ENCODE results near the gene SERPINA5.
"Not testable (repeated sequence)": the region's sequence is repeated elsewhere in the genome, so short reads cannot be mapped to it uniquely, and the experiment has no call there.

Gene SERPINA5

DNA sequence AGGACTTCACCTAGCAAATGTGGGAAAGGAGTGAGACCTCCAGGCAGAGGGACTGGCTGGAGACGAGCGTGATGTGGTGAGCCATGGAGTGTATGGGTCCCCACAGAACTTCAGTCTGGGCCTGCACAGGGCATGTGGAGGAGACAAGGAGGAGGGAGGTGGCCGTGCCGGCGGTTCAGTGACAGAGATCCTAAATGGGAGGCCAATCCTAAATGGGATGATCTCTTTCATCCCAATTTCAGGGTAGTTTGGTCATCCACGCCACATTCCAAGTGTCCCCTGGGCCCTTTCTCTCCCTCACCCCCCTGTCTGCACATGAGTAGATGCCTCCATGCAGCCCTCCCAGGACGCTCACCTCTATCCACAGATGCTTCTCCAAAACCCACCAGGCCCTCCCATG lies 13.2 kb downstream of the SERPINA5 start:
- Mint-ChIP-seq H3K27ac (no peak overlapping the region), H3K9me3 (no peaks in the 10 kb centered on the region), H3K36me3 (ENCODE audit: low read depth) (no peaks in the 10 kb centered on the region), H3K27me3 (peaks cover under 1% of the 10 kb centered on the region), H3K4me1 (ENCODE audit: low read depth) (no peaks in the 10 kb centered on the region), H3K4me3 (no peak overlapping the region)
- intact Hi-C loops (cut with micrococcal nuclease): no loop called here

DNA sequence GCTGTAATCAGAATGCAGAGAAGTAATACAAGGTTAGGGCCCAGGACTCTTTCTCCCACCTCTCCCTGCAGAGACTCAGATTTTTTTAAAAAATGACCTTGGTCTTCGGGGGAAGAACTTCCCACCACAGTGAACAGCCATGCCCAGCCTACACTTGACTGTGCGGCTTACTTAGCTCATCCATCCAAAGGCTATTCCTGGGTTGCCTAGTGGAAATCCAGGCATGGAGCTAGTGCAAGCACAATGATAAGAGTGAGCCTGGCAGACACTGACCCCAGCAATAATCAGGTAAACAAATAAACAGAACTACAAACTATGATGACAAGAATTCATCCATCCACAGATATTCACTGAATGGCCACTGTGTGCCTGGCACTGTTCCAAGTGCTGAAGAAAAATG lies 14.7 kb downstream of the SERPINA5 start:
- Mint-ChIP-seq H3K27me3 (peaks cover 2% of the 10 kb centered on the region), H3K4me3 (no peak overlapping the region), H3K4me1 (ENCODE audit: low read depth) (no peaks in the 10 kb centered on the region), H3K27ac (no peak overlapping the region), H3K9me3 (no peaks in the 10 kb centered on the region), H3K36me3 (ENCODE audit: low read depth) (no peaks in the 10 kb centered on the region)
- intact Hi-C loops (cut with micrococcal nuclease): no loop called here

DNA sequence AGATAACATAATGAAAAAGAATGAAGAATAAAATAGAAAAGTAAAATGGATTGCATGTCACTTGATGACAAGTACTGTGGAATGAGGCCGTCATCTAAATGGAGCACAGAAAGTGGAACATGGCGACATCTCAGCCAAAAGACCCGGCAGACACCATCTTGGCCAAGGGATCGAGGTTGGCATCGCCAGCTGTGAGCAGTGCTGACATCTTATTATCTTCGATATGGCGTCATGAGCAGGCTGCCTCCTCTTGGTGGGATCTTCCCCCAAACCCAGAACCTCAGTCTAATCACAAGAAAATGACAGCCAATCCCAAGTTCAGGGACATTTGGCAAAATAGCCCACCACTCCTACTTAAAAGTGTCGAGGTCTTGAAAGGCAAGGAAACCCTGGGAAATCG lies 15.1 kb downstream of the SERPINA5 start:
- Mint-ChIP-seq H3K9me3 (no peaks in the 10 kb centered on the region), H3K27me3 (peaks cover 4% of the 10 kb centered on the region), H3K36me3 (ENCODE audit: low read depth) (no peaks in the 10 kb centered on the region), H3K4me3 (no peak overlapping the region), H3K27ac (no peak overlapping the region), H3K4me1 (ENCODE audit: low read depth) (no peaks in the 10 kb centered on the region)
- intact Hi-C loops (cut with micrococcal nuclease): no loop called here

DNA sequence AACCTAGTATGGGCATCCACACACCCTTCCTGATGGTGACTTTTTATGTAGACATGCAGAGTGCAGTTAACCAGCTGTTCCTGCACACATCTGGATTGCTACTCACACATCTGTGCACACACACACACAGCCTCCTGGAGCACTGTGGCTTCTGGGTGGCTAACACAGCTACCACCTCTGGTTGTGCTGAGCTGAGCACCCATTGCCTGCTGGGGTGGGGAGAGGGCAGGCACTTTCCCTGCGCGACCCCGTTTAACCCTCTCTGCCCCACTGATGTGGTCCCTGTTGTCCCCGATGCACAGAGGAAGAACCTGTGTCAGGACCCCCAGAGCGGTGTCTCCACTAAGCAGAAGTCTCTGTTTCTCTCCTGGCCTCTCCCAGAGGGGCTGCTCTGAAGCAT lies 16.6 kb downstream of the SERPINA5 start:
- no peak overlapping the region for H3K27ac Mint-ChIP-seq
- H3K27me3 Mint-ChIP-seq: peaks cover 4% of the 10 kb centered on the region
- intact Hi-C loops (cut with micrococcal nuclease): no loop called here
- H3K36me3 Mint-ChIP-seq (ENCODE audit: low read depth): no peaks in the 10 kb centered on the region
- H3K4me1 Mint-ChIP-seq (ENCODE audit: low read depth): no peaks in the 10 kb centered on the region
- H3K4me3 Mint-ChIP-seq: no peak overlapping the region
- no peaks in the 10 kb centered on the region for H3K9me3 Mint-ChIP-seq

DNA sequence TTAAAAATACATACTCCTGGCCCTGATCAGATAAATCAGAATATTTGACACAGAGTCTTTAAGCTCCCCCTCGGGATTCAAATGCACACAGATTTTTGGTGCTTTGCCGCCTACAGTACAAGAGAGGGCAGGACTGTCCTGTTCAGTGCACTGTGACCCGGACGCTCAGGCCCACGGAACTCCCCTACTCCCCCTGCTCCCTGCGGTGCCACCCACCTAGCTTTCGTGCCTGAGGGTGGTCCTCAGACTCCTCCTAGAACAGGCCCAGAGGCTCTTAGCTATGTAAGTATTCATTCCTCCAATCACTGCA lies 17.2 kb downstream of the SERPINA5 start:
- intact Hi-C loops (cut with micrococcal nuclease): no loop called here
- peaks cover 4% of the 10 kb centered on the region for H3K27me3 Mint-ChIP-seq

DNA sequence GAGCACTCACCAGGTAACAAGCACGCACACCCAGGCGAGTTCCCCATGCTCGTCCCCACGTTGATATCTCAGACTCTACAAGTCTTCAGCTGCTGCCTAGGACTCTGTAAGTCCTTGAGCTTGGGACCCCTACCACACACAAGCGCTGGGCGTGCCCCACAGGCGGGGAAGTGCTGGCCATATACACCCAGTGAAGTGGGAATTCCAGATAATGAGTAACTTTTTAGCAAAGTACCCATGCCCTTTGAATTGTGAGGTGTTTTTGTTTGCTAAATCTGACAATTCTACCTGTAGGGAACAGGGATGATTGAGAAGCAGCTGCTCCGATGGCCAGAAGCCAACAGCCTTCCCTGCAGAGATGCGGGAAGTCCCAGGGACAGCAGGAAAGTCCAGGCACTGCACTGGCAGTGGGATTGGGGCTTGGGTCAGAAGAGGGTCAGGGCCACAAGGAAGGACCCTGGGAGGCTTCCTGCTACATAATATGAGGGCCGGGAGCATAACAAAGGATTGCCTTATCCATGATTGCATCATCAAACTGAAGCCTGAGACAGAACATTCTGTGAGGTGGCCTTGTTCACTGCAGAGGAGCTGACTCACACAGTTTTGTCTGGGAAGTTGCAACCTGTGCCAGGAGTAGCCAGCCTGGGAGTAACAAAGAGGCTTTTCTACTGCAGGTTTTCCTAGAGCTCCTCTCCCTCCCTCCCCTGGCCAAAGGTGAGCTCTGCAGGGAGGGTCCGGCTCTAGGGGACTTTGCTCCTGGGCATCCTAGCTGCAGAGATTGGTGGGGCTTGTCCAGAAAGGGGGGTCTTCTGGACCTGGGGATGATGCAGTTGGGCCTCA lies 17.8 kb downstream of the SERPINA5 start:
- intact Hi-C loops (cut with micrococcal nuclease): no loop called here
- Mint-ChIP-seq H3K27me3 (peaks cover 4% of the 10 kb centered on the region), H3K27ac (no peak overlapping the region), H3K9me3 (no peaks in the 10 kb centered on the region), H3K4me1 (ENCODE audit: low read depth) (no peaks in the 10 kb centered on the region), H3K36me3 (ENCODE audit: low read depth) (no peaks in the 10 kb centered on the region), H3K4me3 (no peak overlapping the region)

More for the DNA sequence above, 17.2 kb downstream of the SERPINA5 start:
- Mint-ChIP-seq H3K27ac (no peak overlapping the region), H3K36me3 (ENCODE audit: low read depth) (no peaks in the 10 kb centered on the region), H3K4me3 (no peak overlapping the region), H3K9me3 (no peaks in the 10 kb centered on the region), H3K4me1 (ENCODE audit: low read depth) (no peaks in the 10 kb centered on the region)

DNA sequence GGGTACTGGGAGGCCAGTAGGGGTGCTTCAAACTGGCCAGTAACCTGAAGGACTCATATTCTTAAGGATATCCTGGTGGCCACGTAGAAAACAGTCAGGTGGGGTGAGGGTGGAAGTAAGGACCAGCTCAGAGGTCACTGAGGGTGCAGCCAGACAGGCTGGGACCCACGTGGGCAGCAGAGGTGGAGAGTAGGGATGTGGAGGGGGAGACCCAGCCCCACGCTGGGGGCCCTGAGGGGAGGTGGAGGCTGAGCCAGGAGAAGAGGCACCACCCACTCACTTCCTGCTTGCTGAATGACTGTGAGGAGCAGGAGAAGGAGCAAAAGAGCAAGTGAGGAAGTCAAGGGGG lies 18.4 kb downstream of the SERPINA5 start:
- Mint-ChIP-seq H3K4me3 (no peak overlapping the region), H3K27me3 (peaks cover 4% of the 10 kb centered on the region), H3K4me1 (ENCODE audit: low read depth) (no peaks in the 10 kb centered on the region), H3K9me3 (no peaks in the 10 kb centered on the region), H3K36me3 (ENCODE audit: low read depth) (no peaks in the 10 kb centered on the region), H3K27ac (no peak overlapping the region)
- intact Hi-C loops (cut with micrococcal nuclease): no loop called here

DNA sequence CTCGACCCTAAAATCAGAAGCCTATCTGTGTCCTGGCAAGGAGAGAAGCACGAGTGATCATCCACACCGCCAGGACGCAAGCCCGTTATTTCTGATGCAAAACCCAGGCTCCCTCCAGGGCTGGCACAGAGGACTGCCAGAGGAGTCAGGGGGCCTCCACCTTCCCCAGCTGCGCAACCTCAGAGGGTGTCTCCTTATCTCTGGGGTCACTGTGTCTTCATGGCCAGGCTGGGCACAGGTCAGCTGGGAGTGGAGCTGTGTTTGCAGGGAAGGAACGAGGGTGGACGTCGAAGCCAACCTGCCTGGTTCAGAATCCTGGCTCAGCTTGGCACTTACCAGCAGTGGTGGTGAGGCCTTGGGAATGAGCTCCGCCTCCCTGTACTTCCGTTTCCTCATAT lies 18.9 kb downstream of the SERPINA5 start:
- intact Hi-C loops (cut with micrococcal nuclease): no loop called here
- Mint-ChIP-seq H3K4me3 (no peak overlapping the region), H3K36me3 (ENCODE audit: low read depth) (no peaks in the 10 kb centered on the region), H3K27ac (no peak overlapping the region), H3K4me1 (ENCODE audit: low read depth) (no peaks in the 10 kb centered on the region), H3K27me3 (peaks cover 4% of the 10 kb centered on the region), H3K9me3 (no peaks in the 10 kb centered on the region)

DNA sequence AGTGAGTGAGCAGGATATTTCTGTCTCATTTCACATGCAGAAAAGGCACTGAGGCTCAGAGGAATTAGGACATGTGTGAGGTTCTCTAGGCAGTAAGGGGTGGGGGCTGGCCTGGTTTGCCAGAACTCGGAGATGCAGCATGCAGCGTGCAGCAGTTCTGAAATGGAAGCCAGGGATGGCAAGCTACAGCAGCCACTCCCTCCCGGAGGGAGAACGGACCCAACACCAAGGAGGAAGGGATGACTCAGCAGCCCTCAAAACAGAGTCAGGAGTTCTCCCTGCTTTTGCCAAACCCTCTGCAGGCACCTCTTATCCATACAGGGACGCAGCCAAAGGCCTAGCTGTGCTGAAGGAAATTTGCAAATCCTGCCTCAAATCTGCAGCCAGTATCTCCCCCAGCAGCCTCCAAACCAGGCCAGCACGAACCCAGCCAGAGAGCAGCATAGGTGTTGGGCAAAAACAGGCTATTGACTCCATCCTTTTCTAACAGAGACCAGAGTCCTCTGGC lies 20.7 kb downstream of the SERPINA5 start:
- Mint-ChIP-seq H3K9me3 (no peaks in the 10 kb centered on the region), H3K4me1 (ENCODE audit: low read depth) (no peaks in the 10 kb centered on the region)
- intact Hi-C loops (cut with micrococcal nuclease): no loop called here

DNA sequence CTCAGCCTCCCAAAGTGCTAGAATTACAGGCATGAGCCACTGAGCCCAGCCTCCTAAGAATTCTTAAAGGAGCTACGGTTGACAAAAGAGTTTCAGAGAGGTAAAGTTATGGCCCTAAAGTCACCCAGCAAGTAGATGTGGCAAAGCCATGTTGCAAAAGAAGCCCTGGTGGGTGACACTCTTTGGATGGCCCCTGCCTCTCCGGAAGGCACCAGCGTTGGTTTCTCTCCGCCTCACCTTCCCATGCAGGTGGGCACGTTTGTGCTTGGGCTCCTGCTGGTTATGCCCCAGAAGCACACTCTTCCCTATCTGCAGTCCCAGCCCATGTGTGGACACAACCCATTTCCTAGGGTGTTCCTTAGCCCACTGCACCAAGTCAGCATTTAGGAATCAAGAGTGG lies 21.5 kb downstream of the SERPINA5 start:
- intact Hi-C loops (cut with micrococcal nuclease): no loop called here
- peaks cover 5% of the 10 kb centered on the region for H3K27me3 Mint-ChIP-seq
- no peak overlapping the region for H3K27ac Mint-ChIP-seq
- H3K36me3 Mint-ChIP-seq (ENCODE audit: low read depth): no peaks in the 10 kb centered on the region
- H3K4me3 Mint-ChIP-seq: no peak overlapping the region
- no peaks in the 10 kb centered on the region for H3K4me1 Mint-ChIP-seq (ENCODE audit: low read depth)
- H3K9me3 Mint-ChIP-seq: no peaks in the 10 kb centered on the region

More for the DNA sequence above, 20.7 kb downstream of the SERPINA5 start:
- H3K4me3 Mint-ChIP-seq: no peak overlapping the region
- H3K27ac Mint-ChIP-seq: no peak overlapping the region
- H3K36me3 Mint-ChIP-seq (ENCODE audit: low read depth): no peaks in the 10 kb centered on the region
- peaks cover 5% of the 10 kb centered on the region for H3K27me3 Mint-ChIP-seq

DNA sequence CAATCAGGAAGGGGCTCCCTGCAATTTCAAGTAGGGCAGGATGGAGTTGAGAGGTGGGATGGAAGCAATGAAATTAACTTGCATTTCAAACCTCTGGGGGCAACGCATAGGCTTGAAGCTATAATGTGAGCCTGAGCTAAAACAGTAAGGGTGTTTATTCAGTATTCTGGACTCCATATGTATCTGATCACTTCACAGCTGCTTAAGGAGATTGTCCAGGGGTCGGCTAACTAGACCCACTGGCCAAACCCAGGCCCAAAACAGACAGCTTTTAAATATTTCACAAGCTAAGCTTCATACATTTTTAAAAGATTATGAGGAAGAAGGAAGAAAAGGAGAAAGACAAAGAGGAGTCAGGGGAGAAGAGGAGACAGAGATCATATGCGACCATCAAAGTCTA lies 24.1 kb downstream of the SERPINA5 start:
- H3K27me3 Mint-ChIP-seq: peaks cover 4% of the 10 kb centered on the region
- intact Hi-C loops (cut with micrococcal nuclease): no loop called here
- peaks cover 7% of the 10 kb centered on the region for H3K9me3 Mint-ChIP-seq
- H3K36me3 Mint-ChIP-seq (ENCODE audit: low read depth): no peaks in the 10 kb centered on the region
- H3K4me1 Mint-ChIP-seq (ENCODE audit: low read depth): no peaks in the 10 kb centered on the region
- H3K27ac Mint-ChIP-seq: no peak overlapping the region
- no peak overlapping the region for H3K4me3 Mint-ChIP-seq

DNA sequence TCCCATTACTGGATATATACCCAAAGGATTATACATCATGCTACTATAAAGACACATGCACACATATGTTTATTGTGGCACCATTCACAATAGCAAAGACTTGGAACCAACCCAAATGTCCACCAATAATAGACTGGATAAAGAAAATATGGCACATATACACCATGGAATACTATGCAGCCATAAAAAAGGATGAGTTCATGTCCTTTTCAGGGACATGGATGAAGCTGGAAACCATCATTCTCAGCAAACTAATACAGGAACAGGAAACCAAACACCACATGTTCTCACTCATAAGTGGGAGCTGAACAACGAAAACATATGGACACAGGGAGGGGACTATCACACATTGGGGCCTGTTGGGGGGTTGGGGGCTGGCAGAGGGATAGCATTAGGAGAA lies 27.7 kb downstream of the SERPINA5 start:
- H3K36me3 Mint-ChIP-seq (ENCODE audit: low read depth); H3K4me1 Mint-ChIP-seq (ENCODE audit: low read depth); H3K27me3 Mint-ChIP-seq; intact Hi-C loops (cut with micrococcal nuclease); H3K27ac Mint-ChIP-seq; H3K4me3 Mint-ChIP-seq; H3K9me3 Mint-ChIP-seq: not testable (repeated sequence)

DNA sequence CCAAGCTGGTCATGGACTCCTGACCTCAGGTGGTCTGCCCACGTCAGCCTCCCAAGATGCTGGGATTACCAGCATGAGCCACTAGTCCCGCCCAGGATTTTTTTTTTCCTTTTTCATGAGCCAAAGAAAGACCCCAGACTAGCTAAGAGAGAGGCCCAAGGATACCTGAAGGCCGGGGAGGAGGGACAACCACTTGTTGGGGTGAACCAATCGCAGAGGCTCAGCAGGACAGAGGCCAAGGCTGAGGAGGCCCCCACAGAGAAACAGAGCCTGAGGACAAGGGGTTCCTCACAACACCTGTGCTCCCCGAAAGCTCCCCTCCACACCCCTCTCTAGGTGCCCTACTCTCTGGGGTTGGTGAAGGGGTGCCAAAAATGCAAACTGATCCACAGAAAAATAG lies 30.0 kb downstream of the SERPINA5 start:
- Mint-ChIP-seq H3K27me3 (peaks cover 1% of the 10 kb centered on the region), H3K36me3 (ENCODE audit: low read depth) (no peaks in the 10 kb centered on the region), H3K4me3 (no peak overlapping the region), H3K9me3 (peaks cover 10% of the 10 kb centered on the region), H3K4me1 (ENCODE audit: low read depth) (no peaks in the 10 kb centered on the region), H3K27ac (no peak overlapping the region)
- intact Hi-C loops (cut with micrococcal nuclease): no loop called here

DNA sequence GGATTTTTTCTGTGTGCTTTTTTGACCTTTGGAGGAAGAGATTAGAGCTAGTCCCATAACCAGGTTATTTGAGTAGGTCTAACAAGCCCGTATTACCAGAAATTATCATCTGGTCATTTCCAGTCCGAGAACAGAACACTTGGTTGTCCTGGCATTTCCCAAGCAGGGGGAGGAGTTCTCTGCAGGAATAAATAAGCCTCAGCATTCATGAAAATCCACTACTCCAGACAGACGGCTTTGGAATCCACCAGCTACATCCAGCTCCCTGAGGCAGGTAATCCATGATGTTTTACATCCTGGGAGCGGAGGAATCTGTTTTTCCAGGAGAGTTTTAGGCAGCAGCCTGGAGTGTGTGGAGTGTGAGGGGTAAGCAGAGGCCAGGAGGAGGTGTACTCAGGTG lies 30.9 kb downstream of the SERPINA5 start, which contains the start of gene SERPINA3:
Gene SERPINA3 (plus strand): TSS at position 218 of the 400 bp plus-strand sequence. CDS start 2,051 bp downstream, outside the sequence.
- Mint-ChIP-seq H3K9me3 (peaks cover 20% of the 10 kb centered on the region), H3K4me3 (no peak within 1 kb of the TSS), H3K36me3 (ENCODE audit: low read depth) (no peaks in the 10 kb centered on the region), H3K27ac (no peak within 1 kb of the TSS), H3K27me3 (peaks cover 1% of the 10 kb centered on the region), H3K4me1 (ENCODE audit: low read depth) (no peaks in the 10 kb centered on the region)
- intact Hi-C loops (cut with micrococcal nuclease): no loop called here

All from dendritic cell treated with granulocyte-macrophage colony-stimulating factor and Interleukin-4, amounts not matched to agents 40 ng/mL and 50 ng/mL, for 4 days (primary cell).